Trophoblast cell (in vitro differentiated cells and primary cell): ENCODE data around the gene ANKRD18A.
"Not testable (repeated sequence)": the region's sequence is repeated elsewhere in the genome, so short reads cannot be mapped to it uniquely, and the experiment has no call there.

ENCODE experiments used
- DNase-seq, 2 donors: peaks; one replicate each; pipeline ENCODE4 v3.0.0-alpha.2; 2016
- H2AFZ ChIP-seq: 2 replicates; pipeline ENCODE4 v1.6.1; 2013; ENCODE audit warnings: low read length, moderate library complexity, mild to moderate bottlenecking; ENCODE audit not compliant: insufficient read depth, poor library complexity
- H2AK5ac ChIP-seq: 2 replicates; pipeline ENCODE4 v1.6.1; 2013; ENCODE audit warnings: mild to moderate bottlenecking, low read length
- H2BK120ac ChIP-seq: 2 replicates; pipeline ENCODE4 v1.6.1; 2013; ENCODE audit warnings: low read length, mild to moderate bottlenecking, moderate library complexity; ENCODE audit not compliant: insufficient read depth, poor library complexity
- H2BK12ac ChIP-seq: 2 replicates; pipeline ENCODE4 v1.6.1; 2013; ENCODE audit warnings: mild to moderate bottlenecking, low read length, moderate library complexity
- H2BK5ac ChIP-seq: 2 replicates; pipeline ENCODE4 v1.6.1; 2013; ENCODE audit warnings: low read length, low read depth, moderate library complexity, mild to moderate bottlenecking; ENCODE audit not compliant: poor library complexity
- H3K14ac ChIP-seq: 2 replicates; pipeline ENCODE4 v1.6.1; 2013; ENCODE audit warnings: mild to moderate bottlenecking, low read length
- H3K18ac ChIP-seq: 2 replicates; pipeline ENCODE4 v1.6.1; 2013; ENCODE audit warnings: mild to moderate bottlenecking, low read length
- H3K23ac ChIP-seq: 2 replicates; pipeline ENCODE4 v1.6.1; 2013; ENCODE audit warnings: low read length
- H3K27ac ChIP-seq: 2 replicates; pipeline ENCODE4 v1.5.1; 2013; ENCODE audit warnings: low read depth, mild to moderate bottlenecking, inconsistent platforms, low read length, moderate library complexity
- H3K27me3 ChIP-seq: 2 replicates; pipeline ENCODE4 v1.6.1; 2013; ENCODE audit warnings: inconsistent platforms, mild to moderate bottlenecking, low read length, moderate library complexity; ENCODE audit not compliant: insufficient read depth
- H3K36me3 ChIP-seq, 2 experiments: 1 replicate in 1 of 2; 2 replicates in 1 of 2; pipeline ENCODE4 v1.6.1; 2013; ENCODE audit warnings: low read length in 2 of 2, mild to moderate bottlenecking in 2 of 2, moderate library complexity in 1 of 2; ENCODE audit not compliant: insufficient read depth in 2 of 2, control insufficient read depth in 1 of 2
- H3K4ac ChIP-seq: 2 replicates; pipeline ENCODE4 v1.6.1; 2013; ENCODE audit warnings: low read depth, mild to moderate bottlenecking, low read length, moderate library complexity
- H3K4me1 ChIP-seq, 2 experiments: 1 replicate in 1 of 2; 2 replicates in 1 of 2; pipeline ENCODE4 v1.6.1; 2013; ENCODE audit warnings: low read length in 2 of 2, mild to moderate bottlenecking in 2 of 2, moderate library complexity in 1 of 2; ENCODE audit not compliant: insufficient read depth in 2 of 2, control insufficient read depth in 1 of 2
- H3K4me2 ChIP-seq: 2 replicates; pipeline ENCODE4 v1.6.1; 2013; ENCODE audit warnings: inconsistent platforms, mild to moderate bottlenecking, low read length, moderate library complexity
- H3K4me3 ChIP-seq: 2 replicates; pipeline ENCODE4 v1.5.1; 2013; ENCODE audit warnings: mild to moderate bottlenecking, low read depth, low read length, inconsistent platforms
- H3K79me1 ChIP-seq: one replicate; pipeline ENCODE4 v1.6.1; 2013; ENCODE audit warnings: low read length
- H3K79me2 ChIP-seq: 2 replicates; pipeline ENCODE4 v1.6.1; 2013; ENCODE audit warnings: low read length, mild to moderate bottlenecking; ENCODE audit not compliant: control insufficient read depth, insufficient read depth, poor library complexity
- H3K9ac ChIP-seq: 2 replicates; pipeline ENCODE4 v1.6.1; 2013; ENCODE audit warnings: mild to moderate bottlenecking, low read length
- H3K9me3 ChIP-seq: 2 replicates; pipeline ENCODE4 v1.6.1; 2013; ENCODE audit warnings: low read depth, mild to moderate bottlenecking, control low read depth, inconsistent platforms, low read length; ENCODE audit not compliant: insufficient read depth
- H4K12ac ChIP-seq: 2 replicates; pipeline ENCODE4 v1.6.1; 2013; ENCODE audit warnings: low read depth, mild to moderate bottlenecking, low read length, moderate library complexity
- H4K8ac ChIP-seq: 2 replicates; pipeline ENCODE4 v1.6.1; 2013; ENCODE audit warnings: low read depth, mild to moderate bottlenecking, low read length, moderate library complexity
- H4K91ac ChIP-seq: one replicate; pipeline ENCODE4 v1.6.1; 2013; ENCODE audit warnings: low read depth, mild to moderate bottlenecking, low read length, moderate library complexity
- WGBS: extraction: QIAGEN DNeasy Blood & Tissue Kit; methylation state at CpG from one replicate; pipeline ENCODE4 v1.1.7; 2013; ENCODE audit warnings: missing lambda C conversion rate; ENCODE audit not compliant: insufficient read length, insufficient coverage; ENCODE audit errors: extremely low coverage; 5-methylcytosine and 5-hydroxymethylcytosine counted together

The ANKRD18A gene

GRCh38 chr9:38554966-38555365, 65.4 kb downstream of the ANKRD18A start:
- not testable (repeated sequence) for DNase-seq, H4K91ac ChIP-seq, H3K27ac ChIP-seq, H3K4ac ChIP-seq, H4K12ac ChIP-seq, H2BK5ac ChIP-seq, H3K79me2 ChIP-seq, H3K36me3 ChIP-seq, H3K18ac ChIP-seq, H2BK120ac ChIP-seq, H3K79me1 ChIP-seq, H3K27me3 ChIP-seq, H3K9ac ChIP-seq, H3K14ac ChIP-seq, H2BK12ac ChIP-seq, H3K9me3 ChIP-seq, H3K4me3 ChIP-seq, H2AK5ac ChIP-seq, H2AFZ ChIP-seq, H3K23ac ChIP-seq, H4K8ac ChIP-seq, H3K4me1 ChIP-seq, H3K4me2 ChIP-seq
- WGBS, result no CpG with 5 or more reads among the region's 2 CpGs

- not testable (repeated sequence) for H3K36me3 ChIP-seq, H2BK120ac ChIP-seq, H4K12ac ChIP-seq, H3K4me2 ChIP-seq, H3K79me2 ChIP-seq, H3K79me1 ChIP-seq, H3K18ac ChIP-seq, H3K27ac ChIP-seq, H4K91ac ChIP-seq, H3K14ac ChIP-seq, H2BK12ac ChIP-seq, H4K8ac ChIP-seq, H3K9me3 ChIP-seq, H3K27me3 ChIP-seq, H3K4me1 ChIP-seq, H3K9ac ChIP-seq, H2BK5ac ChIP-seq, H2AFZ ChIP-seq, DNase-seq, H3K4me3 ChIP-seq, H3K4ac ChIP-seq, H3K23ac ChIP-seq, H2AK5ac ChIP-seq
- no CpG with 5 or more reads among the region's 4 CpGs for WGBS
Observed at GRCh38 chr9:38553019-38553418, 67.4 kb downstream of the ANKRD18A start.

- H2BK12ac ChIP-seq, H3K4ac ChIP-seq, H3K18ac ChIP-seq, H3K4me3 ChIP-seq, H4K8ac ChIP-seq, H3K27ac ChIP-seq, H3K4me1 ChIP-seq, DNase-seq, H3K27me3 ChIP-seq, H3K79me1 ChIP-seq, H3K36me3 ChIP-seq, H3K23ac ChIP-seq, H3K14ac ChIP-seq, H2BK5ac ChIP-seq, H3K4me2 ChIP-seq, H2AFZ ChIP-seq, H4K91ac ChIP-seq, H2BK120ac ChIP-seq, H3K9me3 ChIP-seq, H4K12ac ChIP-seq, H2AK5ac ChIP-seq, H3K79me2 ChIP-seq, H3K9ac ChIP-seq: not testable (repeated sequence)
- WGBS, result no CpG with 5 or more reads among the region's 2 CpGs
Observed at GRCh38 chr9:38546497-38547163, 73.8 kb downstream of the ANKRD18A start.

GRCh38 chr9:38540535-38540934, 79.9 kb downstream of the ANKRD18A start:
- not testable (repeated sequence) for H3K14ac ChIP-seq, H4K12ac ChIP-seq, H4K8ac ChIP-seq, H3K4me2 ChIP-seq, H2BK12ac ChIP-seq, H3K4me3 ChIP-seq, H3K4ac ChIP-seq, H3K79me2 ChIP-seq, H3K18ac ChIP-seq, H2AK5ac ChIP-seq, H3K27me3 ChIP-seq, H3K23ac ChIP-seq, DNase-seq, H3K36me3 ChIP-seq, H3K79me1 ChIP-seq, H2BK120ac ChIP-seq, H3K9me3 ChIP-seq, H3K27ac ChIP-seq, H2AFZ ChIP-seq, H4K91ac ChIP-seq, H3K9ac ChIP-seq, H3K4me1 ChIP-seq, H2BK5ac ChIP-seq
- WGBS, result no CpG with 5 or more reads among the region's 5 CpGs
